ENCODE data around the gene COLEC11.

Gene COLEC11

GRCh38 chr2:3654011-3654410 lies 59.1 kb downstream of the COLEC11 start:
- CTCF ChIA-PET = interaction anchor here (1.4 to 5.8 kb wide), 2 partner anchors 231 to 810 kb away, joined by 8 to 27 read pairs; no protein-coding TSS in a partner anchor
- POLR2A ChIA-PET = no interaction called here

GRCh38 chr2:3654531-3655225 lies 59.8 kb downstream of the COLEC11 start:
- ChIA-PET CTCF (interaction anchor here (0.5 to 5.8 kb wide), 2 partner anchors 26 to 231 kb away, joined by 4 to 27 read pairs; no protein-coding TSS in a partner anchor), POLR2A (no interaction called here)
- Histone ChIP-seq H3K27ac (ENCODE audit: extremely low read depth, low read depth, low read length) (no peak overlapping the region), H3K4me3 (ENCODE audit: low read depth, low read length) (no peak overlapping the region), H3K36me3 (ENCODE audit: control insufficient read depth in 2 of 2, insufficient read depth in 1 of 2, low read length in 2 of 2) (no peaks in the 10 kb centered on the region), H3K4me1 (ENCODE audit: control insufficient read depth, insufficient read depth, low read length) (no peaks in the 10 kb centered on the region), H3K9me3 (ENCODE audit: control insufficient read depth, insufficient read depth, low read depth, low read length) (no peaks in the 10 kb centered on the region)
- no peak for TF ChIP-seq ATF2 (tag by site-specific recombination; IDR thresholded peaks at IDR 0.05; ENCODE audit: low read depth)
- TF ChIP-seq SP3 (tag by site-specific recombination; IDR thresholded peaks at IDR 0.05) = no peak
- TF ChIP-seq HOXC10 (CRISPR knock-in tag; IDR thresholded peaks at IDR 0.05) = no peak
- TF ChIP-seq ZNF561 (tag by site-specific recombination; IDR thresholded peaks at IDR 0.05; ENCODE audit: borderline replicate concordance) = no peak
- TF ChIP-seq ZNF48 (tag by site-specific recombination; IDR thresholded peaks at IDR 0.05) = no peak
- no peak for TF ChIP-seq ZNF513 (tag by site-specific recombination; IDR thresholded peaks at IDR 0.05)
- no peak for TF ChIP-seq ZNF114 (tag by site-specific recombination; IDR thresholded peaks at IDR 0.05)
- TF ChIP-seq, protein P1, sequence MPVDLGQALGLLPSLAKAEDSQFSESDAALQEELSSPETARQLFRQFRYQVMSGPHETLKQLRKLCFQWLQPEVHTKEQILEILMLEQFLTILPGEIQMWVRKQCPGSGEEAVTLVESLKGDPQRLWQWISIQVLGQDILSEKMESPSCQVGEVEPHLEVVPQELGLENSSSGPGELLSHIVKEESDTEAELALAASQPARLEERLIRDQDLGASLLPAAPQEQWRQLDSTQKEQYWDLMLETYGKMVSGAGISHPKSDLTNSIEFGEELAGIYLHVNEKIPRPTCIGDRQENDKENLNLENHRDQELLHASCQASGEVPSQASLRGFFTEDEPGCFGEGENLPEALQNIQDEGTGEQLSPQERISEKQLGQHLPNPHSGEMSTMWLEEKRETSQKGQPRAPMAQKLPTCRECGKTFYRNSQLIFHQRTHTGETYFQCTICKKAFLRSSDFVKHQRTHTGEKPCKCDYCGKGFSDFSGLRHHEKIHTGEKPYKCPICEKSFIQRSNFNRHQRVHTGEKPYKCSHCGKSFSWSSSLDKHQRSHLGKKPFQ (tag by site-specific recombination; IDR thresholded peaks at IDR 0.05) = no peak
- no peak for TF ChIP-seq ZNF248 (tag by site-specific recombination; IDR thresholded peaks at IDR 0.05)
- TF ChIP-seq ZNF112 (tag by site-specific recombination; IDR thresholded peaks at IDR 0.05) = no peak

More at GRCh38 chr2:3654011-3654410, 59.1 kb downstream of the COLEC11 start:
- TF ChIP-seq GFI1B (tag by site-specific recombination; IDR thresholded peaks at IDR 0.05) (no peak), ZBTB26 (tag by site-specific recombination; optimal IDR thresholded peaks at IDR 0.05) (no peak), TCF7L2 (IDR thresholded peaks at IDR 0.05; ENCODE audit: borderline replicate concordance, low read depth, low read length) (no peak), ELK4 (IDR thresholded peaks at IDR 0.05; ENCODE audit: borderline replicate concordance, low read depth, low read length) (no peak), ZNF473 (tag by site-specific recombination; IDR thresholded peaks at IDR 0.05) (no peak), AEBP2 (tag by site-specific recombination; IDR thresholded peaks at IDR 0.05; ENCODE audit: borderline replicate concordance) (no peak), ZBTB20 (tag by site-specific recombination; IDR thresholded peaks at IDR 0.05) (no peak), ZNF26 (tag by site-specific recombination; IDR thresholded peaks at IDR 0.05) (no peak), ZNF433 (tag by site-specific recombination; IDR thresholded peaks at IDR 0.05; ENCODE audit: low read depth) (no peak), ZNF394 (tag by site-specific recombination; IDR thresholded peaks at IDR 0.05; ENCODE audit: borderline replicate concordance) (no peak), ZNF214 (tag by site-specific recombination; IDR thresholded peaks at IDR 0.05; ENCODE audit: borderline replicate concordance) (no peak), EGR2 (tag by site-specific recombination; IDR thresholded peaks at IDR 0.05; ENCODE audit: low read depth) (no peak), ZNF132 (tag by site-specific recombination; IDR thresholded peaks at IDR 0.05; ENCODE audit: borderline replicate concordance) (no peak), ZBTB8A (tag by site-specific recombination; IDR thresholded peaks at IDR 0.05) (no peak), ZNF610 (tag by site-specific recombination; IDR thresholded peaks at IDR 0.05; ENCODE audit: borderline replicate concordance) (no peak)
- Histone ChIP-seq H3K4me3 (ENCODE audit: low read depth, low read length) (no peak overlapping the region), H3K9me3 (ENCODE audit: control insufficient read depth, insufficient read depth, low read depth, low read length) (no peaks in the 10 kb centered on the region), H3K27ac (ENCODE audit: extremely low read depth, low read depth, low read length) (no peak overlapping the region), H3K36me3 (ENCODE audit: control insufficient read depth in 2 of 2, insufficient read depth in 1 of 2, low read length in 2 of 2) (no peaks in the 10 kb centered on the region), H3K4me1 (ENCODE audit: control insufficient read depth, insufficient read depth, low read length) (no peaks in the 10 kb centered on the region)

Data from HEK293 (cell line).